ENCODE results near the gene MEI4. TPM values are rescaled to one million over a fixed set of nuclear protein-coding genes. Genes with fewer than 3 reads are reported as not detected.

The MEI4 gene
- total RNA-seq, 6 experiments from 2014 or later = not detected

DNA sequence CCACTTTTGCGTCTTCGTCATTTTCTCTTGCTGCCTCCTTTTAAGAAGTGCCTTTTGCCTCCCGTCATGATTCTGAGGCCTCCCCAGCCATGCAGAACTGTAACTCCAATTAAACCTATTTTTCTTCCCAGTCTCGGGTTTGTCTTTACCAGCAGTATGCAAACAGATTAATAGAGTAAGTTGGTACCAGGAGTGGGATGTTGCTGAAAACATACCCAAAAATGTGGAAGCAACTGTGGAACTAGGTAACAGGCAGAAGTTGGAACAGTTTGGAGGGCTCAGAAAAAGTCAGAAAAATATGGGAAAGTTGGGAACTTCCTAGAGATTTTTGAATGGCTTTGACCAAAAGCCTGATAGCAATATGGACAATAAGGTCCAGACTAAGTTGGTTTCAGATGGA, 309.2 kb downstream of the MEI4 start:
- Mint-ChIP-seq H3K27me3 (ENCODE audit: insufficient read depth) (no peaks in the 10 kb centered on the region), H3K4me3 (no peak overlapping the region), H3K9me3 (peaks cover 51% of the 10 kb centered on the region), H3K27ac (no peak overlapping the region), H3K4me1 (ENCODE audit: low read depth) (no peaks in the 10 kb centered on the region), H3K36me3 (ENCODE audit: low read depth) (peaks cover 9% of the 10 kb centered on the region)
- no peak for DNase-seq
- no peak for TF ChIP-seq CTCF (IDR thresholded peaks at IDR 0.05)

GRCh38 chr6:77965449-77965848, 312.6 kb downstream of the MEI4 start:
- Mint-ChIP-seq H3K36me3 (ENCODE audit: low read depth) (peaks cover 9% of the 10 kb centered on the region), H3K9me3 (peaks cover 42% of the 10 kb centered on the region), H3K27me3 (ENCODE audit: insufficient read depth) (no peaks in the 10 kb centered on the region)

GRCh38 chr6:77972334-77972733, 319.5 kb downstream of the MEI4 start:
- TF ChIP-seq CTCF (IDR thresholded peaks at IDR 0.05) = no peak
- Mint-ChIP-seq H3K36me3 (ENCODE audit: low read depth) (no peaks in the 10 kb centered on the region), H3K9me3 (peaks cover 35% of the 10 kb centered on the region), H3K4me1 (ENCODE audit: low read depth) (no peaks in the 10 kb centered on the region), H3K4me3 (no peak overlapping the region), H3K27me3 (ENCODE audit: insufficient read depth) (no peaks in the 10 kb centered on the region; the same call in 1 of the 2 replicates), H3K27ac (no peak overlapping the region)
- no peak for DNase-seq

More at GRCh38 chr6:77965449-77965848, 312.6 kb downstream of the MEI4 start:
- DNase-seq = no peak
- TF ChIP-seq CTCF (IDR thresholded peaks at IDR 0.05) = no peak
- H3K4me1 Mint-ChIP-seq (ENCODE audit: low read depth) = no peaks in the 10 kb centered on the region
- no peak overlapping the region for H3K27ac Mint-ChIP-seq
- no peak overlapping the region for H3K4me3 Mint-ChIP-seq

Other genes with a start within 250 kb of the MEI4 start
- gene HTR1B, start 189.5 kb upstream of the MEI4 start, total RNA-seq (2021; fragmentation: NEBNext Ultra II Directional; extraction: Animal tissue kit (Norgen Biotek cat#: 25700)) = under 1 TPM; 0.14 to 0.87 (median 0.18) TPM